T-helper 22 cell (primary cell): ENCODE measurements around the gene NEUROG2.

Source experiments
- DNase-seq: peaks from one replicate; pipeline ENCODE4 v3.0.0-alpha.2; 2020; ENCODE audit warnings: low read depth

The NEUROG2 gene

GRCh38 chr4:112521123-112522023 lies 5.4 kb upstream of the NEUROG2 start:
- no peak for DNase-seq

- DNase-seq = no peak
These were observed 4.7 kb upstream of the NEUROG2 start for GRCh38 chr4:112520598-112521122.

GRCh38 chr4:112519689-112520597 lies 4.0 kb upstream of the NEUROG2 start:
- DNase-seq = no peak

DNA sequence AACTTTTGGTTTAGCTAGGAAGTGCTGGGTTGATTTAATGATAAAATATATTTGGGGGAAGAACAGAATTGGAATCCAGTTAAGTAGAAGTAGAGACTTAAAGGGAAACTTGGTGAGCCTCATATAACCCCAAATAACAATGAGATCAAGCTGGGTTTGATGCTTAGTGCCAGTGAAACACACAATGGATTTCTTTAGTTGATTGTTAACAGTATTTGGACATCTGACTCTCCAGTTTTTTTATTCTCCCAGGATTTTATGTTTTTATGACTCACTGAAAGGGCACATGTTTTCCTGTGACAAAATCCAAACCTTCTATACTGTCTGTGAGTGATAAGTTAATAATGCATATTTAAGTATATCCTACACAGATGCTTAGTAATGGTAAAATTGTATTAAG lies 2.7 kb upstream of the NEUROG2 start:
- no peak for DNase-seq

- DNase-seq = no peak
These were observed 1.9 kb upstream of the NEUROG2 start for GRCh38 chr4:112517911-112518310.

GRCh38 chr4:112517067-112517634 lies 1.2 kb upstream of the NEUROG2 start:
- no peak for DNase-seq

DNA sequence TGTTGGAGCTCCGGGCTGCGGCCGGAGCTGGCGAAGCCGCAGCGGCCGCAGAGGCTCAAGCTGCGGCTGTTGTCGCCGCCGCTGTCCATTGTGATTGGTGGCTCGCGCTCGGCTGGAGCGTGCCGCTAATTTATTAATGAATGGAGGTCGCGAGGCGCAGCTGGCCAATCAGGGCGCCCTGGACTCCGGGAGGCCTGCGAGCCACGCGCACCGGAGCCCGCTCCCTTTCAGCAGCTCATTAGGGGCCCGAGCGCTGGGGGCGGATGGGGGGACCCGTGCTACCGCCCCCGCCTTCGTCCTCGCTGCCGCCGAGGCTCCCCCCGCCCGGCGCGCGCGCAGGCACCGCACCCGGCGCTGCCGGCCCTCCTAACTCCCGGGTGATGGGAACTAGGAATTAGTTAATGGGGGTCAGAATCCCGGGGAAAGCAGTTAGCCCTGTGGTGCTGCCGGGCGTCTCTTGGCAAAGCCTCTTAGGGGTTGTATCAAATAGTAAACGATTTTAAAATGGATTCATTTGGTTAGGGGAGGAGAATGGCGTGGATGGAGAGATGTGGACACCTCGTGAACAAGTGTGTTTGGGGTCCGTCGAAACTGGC lies 589 bp upstream of the NEUROG2 start:
- no peak for DNase-seq

GRCh38 chr4:112515198-112516065 lies 548 bp downstream of the NEUROG2 start:
- DNase-seq = no peak

DNA sequence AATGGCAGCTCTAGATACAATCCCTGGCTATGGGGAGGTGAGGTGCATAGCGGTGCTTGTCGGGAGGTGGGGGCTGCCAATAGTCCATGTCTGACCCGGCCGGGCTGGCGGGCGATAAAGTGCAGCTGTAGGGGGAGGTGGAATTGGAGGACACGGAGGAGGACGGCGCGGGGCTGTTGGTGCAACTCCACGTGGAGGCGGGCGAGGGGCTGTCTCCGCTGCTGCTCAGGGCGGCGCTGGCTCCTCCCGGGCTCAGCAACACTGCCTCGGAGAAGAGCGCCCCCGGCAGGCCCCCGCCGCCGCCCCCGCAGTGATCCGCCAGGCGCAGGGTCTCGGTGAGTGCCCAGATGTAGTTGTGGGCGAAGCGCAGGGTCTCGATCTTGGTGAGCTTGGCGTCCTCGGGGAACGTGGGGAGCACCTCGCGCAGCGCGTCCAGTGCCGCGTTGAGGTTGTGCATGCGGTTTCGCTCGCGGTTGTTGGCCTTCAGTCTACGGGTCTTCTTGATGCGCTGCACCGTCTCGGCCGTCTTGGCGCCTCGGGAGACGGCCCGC lies 1.3 kb downstream of the NEUROG2 start:
- no peak for DNase-seq

- DNase-seq = no peak
These were observed 1.9 kb downstream of the NEUROG2 start for GRCh38 chr4:112513971-112514646.

DNA sequence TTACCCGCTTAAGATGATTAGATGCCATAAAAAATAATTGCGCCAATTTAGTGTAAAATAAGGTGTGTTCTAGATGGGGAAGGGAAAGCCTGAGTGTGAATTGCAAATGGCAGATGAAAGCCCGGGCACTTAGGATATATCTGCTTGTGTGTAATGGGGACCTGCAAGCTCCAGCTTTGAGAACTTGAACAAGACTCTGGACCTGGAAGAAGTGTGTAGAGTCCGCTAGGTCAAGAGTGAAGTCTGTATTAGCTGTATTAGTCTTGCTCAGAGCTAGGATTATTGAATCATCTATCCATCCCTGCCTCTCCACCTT lies 4.2 kb downstream of the NEUROG2 start:
- DNase-seq = no peak

- no peak for DNase-seq
These were observed 4.7 kb downstream of the NEUROG2 start for GRCh38 chr4:112511093-112511802.

GRCh38 chr4:112510291-112511092 lies 5.5 kb downstream of the NEUROG2 start:
- no peak for DNase-seq

DNA sequence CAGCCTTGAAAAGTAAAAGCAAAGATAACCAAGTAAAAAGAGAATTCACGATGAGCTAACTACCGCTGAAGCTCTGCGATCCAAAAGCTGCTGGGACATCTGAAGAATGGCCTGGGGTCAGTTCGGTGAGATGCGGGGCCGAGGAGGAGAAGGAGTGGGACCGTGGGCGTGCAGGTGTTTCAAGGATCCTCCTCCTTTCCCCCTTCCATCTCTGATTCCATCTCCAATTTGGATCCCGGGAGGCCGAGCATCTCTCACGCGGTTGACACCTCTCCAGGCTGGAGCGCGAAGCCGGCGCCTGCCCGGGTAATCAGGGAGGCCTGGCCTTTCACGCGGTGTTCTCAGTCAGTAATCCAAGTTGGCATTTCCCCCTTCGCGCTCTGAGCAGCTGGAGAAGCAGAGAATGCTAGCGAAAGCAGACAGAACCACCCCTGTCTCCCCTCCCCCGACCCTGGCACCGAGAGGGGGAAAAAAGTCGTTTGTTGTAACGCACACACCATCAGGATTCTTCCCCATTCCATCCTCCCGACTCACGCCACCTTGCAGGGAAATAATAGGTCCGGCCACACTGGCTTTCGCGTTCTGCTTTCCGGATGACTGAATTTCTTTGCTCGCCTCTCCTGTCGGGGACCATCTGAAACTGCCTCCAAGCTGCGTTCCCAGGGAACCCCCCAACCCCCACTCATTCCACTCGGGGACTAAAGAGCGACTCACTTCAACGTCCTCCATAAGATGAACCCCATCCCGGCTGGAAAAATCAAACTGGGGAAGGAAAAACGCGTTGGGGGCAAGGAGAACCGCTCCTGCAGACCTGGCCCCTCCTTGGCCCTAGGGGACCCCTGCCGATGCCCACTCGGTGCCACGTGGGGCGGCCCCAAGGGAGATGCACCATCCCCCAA lies 6.5 kb downstream of the NEUROG2 start:
- no peak for DNase-seq

GRCh38 chr4:112508356-112508755 lies 7.6 kb downstream of the NEUROG2 start:
- DNase-seq = no peak

DNA sequence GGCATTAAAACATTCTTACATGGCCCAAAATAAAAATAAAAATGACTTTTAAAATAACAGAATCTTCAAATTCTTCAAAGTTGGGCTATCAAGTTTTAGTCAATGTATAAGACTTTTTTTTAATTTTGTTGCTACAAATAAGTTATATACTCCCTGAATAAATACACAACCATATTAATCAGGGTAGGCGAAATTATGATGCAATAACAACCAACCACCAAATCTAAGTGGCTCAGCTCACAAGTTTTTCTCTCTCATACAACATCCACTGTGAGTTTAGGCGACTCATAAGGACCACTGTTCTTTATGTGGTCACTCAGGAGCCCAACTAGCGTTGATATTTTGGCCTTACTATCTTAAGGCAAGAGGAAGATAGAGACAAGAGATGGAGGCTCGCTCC lies 11.2 kb downstream of the NEUROG2 start:
- no peak for DNase-seq

GRCh38 chr4:112502871-112503270 lies 13.1 kb downstream of the NEUROG2 start:
- DNase-seq = no peak

- DNase-seq = no peak
These were observed 23.7 kb downstream of the NEUROG2 start for GRCh38 chr4:112492321-112492720.
